ENCODE data around the gene PNPO. TPM values are rescaled to one million over a fixed set of nuclear protein-coding genes. Genes with fewer than 3 reads are reported as not detected.
A peak's percentile ranks its signal among the peaks of the same experiment; 100 is the strongest.

The PNPO gene
- total RNA-seq, 2 donors from 2014 or later = 16.9 to 28.9 TPM

DNA sequence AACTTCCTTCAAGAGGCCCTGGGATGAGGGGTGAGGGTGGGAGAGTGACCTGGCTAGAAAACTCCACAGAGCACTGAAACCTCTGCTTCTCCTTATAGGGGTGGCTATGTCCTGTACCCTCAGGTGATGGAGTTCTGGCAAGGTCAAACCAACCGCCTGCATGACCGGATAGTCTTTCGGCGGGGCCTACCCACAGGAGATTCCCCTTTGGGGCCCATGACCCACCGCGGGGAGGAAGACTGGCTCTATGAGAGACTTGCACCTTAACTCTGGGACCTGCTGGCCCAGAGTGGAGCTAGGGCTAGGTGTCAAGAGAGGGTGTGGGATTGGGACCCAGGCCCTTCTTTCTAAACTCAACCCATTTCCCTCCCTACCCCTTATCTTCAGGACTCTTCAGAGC lies 5.1 kb downstream of the PNPO start:
- ATAC-seq (ENCODE audit: insufficient number of reproducible peaks, low FRiP score, low read depth) (no peak), DNase-seq (ENCODE audit: low spot score) (no peak)
- H3K27me3 ChIP-seq (replicated peaks; ENCODE audit: insufficient read depth) = no peaks in the 10 kb centered on the region
- TF ChIP-seq, protein P1, sequence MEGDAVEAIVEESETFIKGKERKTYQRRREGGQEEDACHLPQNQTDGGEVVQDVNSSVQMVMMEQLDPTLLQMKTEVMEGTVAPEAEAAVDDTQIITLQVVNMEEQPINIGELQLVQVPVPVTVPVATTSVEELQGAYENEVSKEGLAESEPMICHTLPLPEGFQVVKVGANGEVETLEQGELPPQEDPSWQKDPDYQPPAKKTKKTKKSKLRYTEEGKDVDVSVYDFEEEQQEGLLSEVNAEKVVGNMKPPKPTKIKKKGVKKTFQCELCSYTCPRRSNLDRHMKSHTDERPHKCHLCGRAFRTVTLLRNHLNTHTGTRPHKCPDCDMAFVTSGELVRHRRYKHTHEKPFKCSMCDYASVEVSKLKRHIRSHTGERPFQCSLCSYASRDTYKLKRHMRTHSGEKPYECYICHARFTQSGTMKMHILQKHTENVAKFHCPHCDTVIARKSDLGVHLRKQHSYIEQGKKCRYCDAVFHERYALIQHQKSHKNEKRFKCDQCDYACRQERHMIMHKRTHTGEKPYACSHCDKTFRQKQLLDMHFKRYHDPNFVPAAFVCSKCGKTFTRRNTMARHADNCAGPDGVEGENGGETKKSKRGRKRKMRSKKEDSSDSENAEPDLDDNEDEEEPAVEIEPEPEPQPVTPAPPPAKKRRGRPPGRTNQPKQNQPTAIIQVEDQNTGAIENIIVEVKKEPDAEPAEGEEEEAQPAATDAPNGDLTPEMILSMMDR (IDR thresholded peaks at IDR 0.05) = no peak
- H3K36me3 ChIP-seq = no peaks in the 10 kb centered on the region
- no peaks in the 10 kb centered on the region for H3K9me3 ChIP-seq
- H3K4me1 ChIP-seq (ENCODE audit: control insufficient read depth in 1 of 2, low read depth in 2 of 2) = peaks cover 13 to 37% of the 10 kb centered on the region in 2 donors
- no peak overlapping the region for H3K4me3 ChIP-seq
- peak overlapping the region in 1 of 2 donors; percentile 29 for H3K27ac ChIP-seq

DNA sequence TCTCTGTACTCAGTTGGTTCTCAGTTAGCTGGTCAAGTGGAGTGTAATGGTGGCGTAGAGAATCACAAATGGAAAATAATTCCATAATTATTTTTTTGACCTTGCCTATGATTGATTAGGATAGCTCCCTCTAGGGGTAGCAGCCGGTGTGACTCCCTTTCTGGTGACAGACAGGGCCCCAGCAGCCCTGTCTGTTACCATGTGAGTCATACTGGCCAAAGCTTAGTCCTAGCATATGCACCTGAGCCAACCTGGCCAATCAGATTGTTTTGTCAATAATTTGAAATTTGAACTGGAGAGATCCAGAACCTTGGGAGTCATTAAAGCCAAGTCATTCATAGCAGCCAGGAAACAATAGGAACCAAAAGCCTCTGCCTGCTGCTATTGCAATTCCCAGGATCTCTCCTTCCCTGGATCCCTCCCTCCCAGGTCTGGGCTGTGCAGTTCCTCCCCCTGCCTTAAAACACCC lies 5.6 kb downstream of the PNPO start:
- Histone ChIP-seq H3K36me3 (no peaks in the 10 kb centered on the region), H3K4me1 (ENCODE audit: control insufficient read depth in 1 of 2, low read depth in 2 of 2) (peaks cover 13 to 35% of the 10 kb centered on the region in 2 donors), H3K27ac (peak overlapping the region in 1 of 2 donors; percentile 29), H3K9me3 (no peaks in the 10 kb centered on the region), H3K4me3 (no peak overlapping the region), H3K27me3 (replicated peaks; ENCODE audit: insufficient read depth) (no peaks in the 10 kb centered on the region)
- TF ChIP-seq, protein P1 (IDR thresholded peaks at IDR 0.05) = peak; percentile 81
- DNase-seq (ENCODE audit: low spot score) (peak; percentile 52), ATAC-seq (ENCODE audit: insufficient number of reproducible peaks, low FRiP score, low read depth) (no peak)

DNA sequence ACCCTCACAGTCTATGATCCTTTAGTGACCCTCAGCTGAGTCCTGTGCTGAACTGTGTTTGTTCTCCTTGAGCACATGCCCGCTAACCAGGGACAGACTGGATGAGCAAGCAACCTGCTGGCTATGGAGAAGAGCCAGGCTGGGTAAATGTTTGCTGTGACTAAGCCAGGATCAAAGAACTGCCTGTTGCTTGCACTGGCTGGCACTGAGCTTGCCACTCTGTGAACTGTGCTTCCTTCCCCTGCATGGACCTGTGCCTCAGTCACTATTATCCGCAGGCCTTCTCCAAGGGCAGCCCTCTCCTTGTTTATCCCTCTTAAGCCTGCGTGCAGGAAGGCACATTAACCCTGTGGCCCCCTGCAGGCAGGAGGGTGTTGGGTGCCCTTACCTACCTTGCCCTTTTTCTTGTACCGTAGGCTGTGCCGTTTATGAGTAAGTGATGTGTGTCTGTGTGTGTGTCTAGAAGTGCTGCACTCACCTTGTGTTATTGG lies 7.4 kb downstream of the PNPO start:
- no peaks in the 10 kb centered on the region for H3K27me3 ChIP-seq (replicated peaks; ENCODE audit: insufficient read depth)
- ATAC-seq (ENCODE audit: insufficient number of reproducible peaks, low FRiP score, low read depth) = no peak
- TF ChIP-seq, protein P1 (IDR thresholded peaks at IDR 0.05) = no peak

DNA sequence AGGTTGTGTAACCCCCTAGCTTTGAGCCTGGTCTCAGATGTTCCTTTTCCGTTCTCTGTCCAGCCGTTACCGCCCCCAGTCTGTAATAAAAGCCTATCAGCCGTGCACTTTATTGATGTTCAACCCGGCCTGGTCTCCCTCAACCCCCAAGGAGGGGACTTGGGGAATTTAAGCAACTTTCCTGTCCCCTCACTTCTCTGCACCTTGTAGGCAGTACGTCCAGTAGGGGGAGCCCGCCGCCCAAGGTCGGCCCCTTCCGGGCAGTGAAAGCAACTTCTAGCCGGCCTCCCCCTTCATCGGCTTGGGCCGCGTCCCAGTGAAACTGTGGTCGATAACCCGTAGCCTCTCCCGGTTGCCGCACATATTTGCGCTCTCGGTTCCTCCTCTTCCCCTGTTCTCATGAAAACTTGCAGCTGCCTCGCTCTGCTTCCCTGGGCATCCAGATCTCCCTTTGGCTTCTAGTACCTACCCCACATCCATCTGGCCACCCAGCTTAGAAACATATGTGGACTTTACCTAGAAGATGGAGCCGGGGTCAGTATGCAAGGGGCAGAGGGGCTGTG lies 7.9 kb downstream of the PNPO start:
- peaks cover 8 to 25% of the 10 kb centered on the region in 2 donors for H3K4me1 ChIP-seq (ENCODE audit: control insufficient read depth in 1 of 2, low read depth in 2 of 2)
- H3K27ac ChIP-seq = peak overlapping the region; percentile 60
- no peaks in the 10 kb centered on the region for H3K9me3 ChIP-seq
- H3K27me3 ChIP-seq (replicated peaks; ENCODE audit: insufficient read depth) = no peaks in the 10 kb centered on the region
- H3K36me3 ChIP-seq = no peaks in the 10 kb centered on the region
- DNase-seq (ENCODE audit: low spot score) (peak; percentile 23), ATAC-seq (ENCODE audit: insufficient number of reproducible peaks, low FRiP score, low read depth) (peak; percentile 39)
- peak overlapping the region; percentile 72 for H3K4me3 ChIP-seq
- TF ChIP-seq, protein P1 (IDR thresholded peaks at IDR 0.05) = peak; percentile 82

More for the DNA sequence above, 7.4 kb downstream of the PNPO start:
- no peak overlapping the region for H3K27ac ChIP-seq
- DNase-seq (ENCODE audit: low spot score) = no peak
- H3K4me1 ChIP-seq (ENCODE audit: control insufficient read depth in 1 of 2, low read depth in 2 of 2) = peaks cover 8 to 25% of the 10 kb centered on the region in 2 donors
- H3K9me3 ChIP-seq = no peaks in the 10 kb centered on the region
- no peaks in the 10 kb centered on the region for H3K36me3 ChIP-seq
- no peak overlapping the region for H3K4me3 ChIP-seq

DNA sequence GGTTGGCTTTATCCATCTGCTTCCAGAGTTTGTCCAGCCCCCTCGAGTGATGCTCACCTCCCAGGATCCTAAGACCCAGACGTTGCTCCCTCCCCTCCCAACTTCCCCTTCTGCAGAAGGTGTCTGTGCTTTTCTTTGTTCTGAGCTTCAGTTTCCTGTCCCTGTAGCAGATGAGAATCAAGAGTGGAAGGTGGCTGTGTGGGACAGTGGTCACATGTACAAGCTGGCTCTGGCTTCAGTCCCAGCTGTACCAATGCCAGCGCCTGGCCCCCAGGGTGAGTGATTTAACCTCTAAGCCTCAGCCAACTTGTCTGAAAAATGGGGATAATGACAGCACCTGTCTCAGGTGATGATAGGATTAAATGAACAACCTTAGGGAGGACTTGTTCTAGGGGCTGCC lies 8.6 kb downstream of the PNPO start:
- peaks cover 8 to 20% of the 10 kb centered on the region in 2 donors for H3K4me1 ChIP-seq (ENCODE audit: control insufficient read depth in 1 of 2, low read depth in 2 of 2)
- TF ChIP-seq, protein P1 (IDR thresholded peaks at IDR 0.05) = no peak
- no peak overlapping the region for H3K4me3 ChIP-seq
- no peaks in the 10 kb centered on the region for H3K9me3 ChIP-seq
- no peaks in the 10 kb centered on the region for H3K36me3 ChIP-seq
- no peak overlapping the region for H3K27ac ChIP-seq
- DNase-seq (ENCODE audit: low spot score) (no peak), ATAC-seq (ENCODE audit: insufficient number of reproducible peaks, low FRiP score, low read depth) (no peak)
- H3K27me3 ChIP-seq (replicated peaks; ENCODE audit: insufficient read depth) = no peaks in the 10 kb centered on the region

Data from thoracic aorta (tissue), 2 donors.